ENCODE results near the gene MGAT5.

MGAT5 gene

GRCh38 chr2:134231301-134231964 is 22.4 kb upstream of the MGAT5 start:
- DNase-seq, result no peak

DNA sequence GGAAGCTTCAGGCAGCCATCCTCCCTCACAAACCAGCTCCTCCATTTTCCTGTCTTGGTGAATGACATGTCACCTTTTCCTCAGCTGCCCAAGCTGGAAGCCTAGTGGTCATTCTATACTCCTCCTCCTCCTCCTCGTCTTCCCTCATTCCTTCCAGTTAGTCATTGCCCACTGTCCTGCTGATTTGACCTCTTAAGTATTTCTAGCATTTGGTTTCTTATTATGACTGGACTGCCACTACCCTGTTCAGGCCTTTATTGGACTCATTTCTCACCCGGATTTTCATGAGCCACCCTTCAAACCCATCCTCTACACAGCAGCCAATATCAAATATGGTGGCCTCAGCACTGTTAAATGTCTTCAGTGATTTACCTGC is 21.9 kb upstream of the MGAT5 start:
- no peak for DNase-seq

DNA sequence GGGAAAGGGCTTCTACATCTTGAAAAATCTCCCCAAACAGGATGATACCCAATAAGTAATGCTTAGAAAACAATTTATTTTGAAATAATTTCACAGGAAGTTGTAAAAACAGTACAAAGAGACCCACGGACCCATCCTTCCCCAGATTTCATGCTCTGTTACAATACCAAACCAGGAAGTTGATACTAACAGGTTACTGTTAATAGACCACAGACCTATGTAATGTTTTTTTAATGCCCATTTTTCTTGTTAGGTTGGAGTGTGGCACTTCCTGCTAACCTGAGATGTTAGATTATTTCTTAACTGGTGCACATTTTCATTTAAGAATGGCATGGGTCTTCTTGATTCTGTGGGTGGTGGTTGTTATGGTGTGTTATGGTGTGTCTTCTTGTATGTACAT is 21.4 kb upstream of the MGAT5 start:
- DNase-seq, result no peak

DNA sequence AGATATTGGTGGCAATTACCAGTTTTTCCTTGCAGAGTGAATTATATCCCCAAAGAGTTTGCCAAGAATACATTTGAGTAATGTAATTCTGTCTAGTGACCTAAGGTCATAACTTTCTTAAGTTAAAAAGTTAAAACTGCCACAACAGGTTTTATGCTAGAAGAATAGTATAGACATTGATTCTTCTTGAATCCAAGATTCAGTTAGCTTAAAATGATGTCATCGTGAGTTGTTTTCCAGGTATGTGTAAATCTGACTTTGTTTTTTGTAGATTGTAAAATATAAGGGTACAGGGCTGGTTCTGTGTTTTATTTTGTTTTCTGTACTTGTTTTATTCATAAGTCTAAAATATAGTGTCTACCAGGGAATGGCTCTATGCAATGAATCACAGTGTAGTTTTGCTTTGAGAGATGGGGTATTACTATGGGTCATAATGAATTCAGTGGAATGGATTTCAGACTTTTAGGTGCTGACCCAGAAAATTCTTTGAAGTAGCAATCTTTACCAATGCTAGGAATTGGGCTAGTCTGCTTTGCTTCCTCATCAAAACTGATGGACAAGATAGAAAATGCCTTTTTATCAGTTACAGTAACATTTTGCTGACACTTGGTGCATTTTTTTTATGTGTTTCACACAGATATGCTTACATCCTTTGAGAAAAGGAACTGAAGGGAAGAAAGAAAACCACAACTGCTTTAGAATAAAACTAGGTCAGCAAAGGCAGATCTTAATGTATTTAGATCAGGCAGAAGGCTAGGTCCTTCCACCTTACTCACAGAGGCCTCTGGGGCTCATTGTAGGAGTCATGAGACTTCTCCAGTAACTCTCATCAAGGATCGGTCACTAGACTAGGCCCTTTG is 20.8 kb upstream of the MGAT5 start:
- no peak for DNase-seq

- no peak for DNase-seq
These were observed 20.1 kb upstream of the MGAT5 start for GRCh38 chr2:134233728-134234136.

GRCh38 chr2:134234535-134234934 is 19.3 kb upstream of the MGAT5 start:
- no peak for DNase-seq

GRCh38 chr2:134235510-134236144 is 18.2 kb upstream of the MGAT5 start:
- DNase-seq, result no peak

GRCh38 chr2:134238371-134238770 is 15.5 kb upstream of the MGAT5 start:
- DNase-seq, result no peak

- no peak for DNase-seq
These were observed 13.8 kb upstream of the MGAT5 start for GRCh38 chr2:134240061-134240460.

GRCh38 chr2:134241911-134242310 is 12.0 kb upstream of the MGAT5 start:
- DNase-seq, result no peak

- no peak for DNase-seq
These were observed 10.6 kb upstream of the MGAT5 start for GRCh38 chr2:134243244-134243643.

DNA sequence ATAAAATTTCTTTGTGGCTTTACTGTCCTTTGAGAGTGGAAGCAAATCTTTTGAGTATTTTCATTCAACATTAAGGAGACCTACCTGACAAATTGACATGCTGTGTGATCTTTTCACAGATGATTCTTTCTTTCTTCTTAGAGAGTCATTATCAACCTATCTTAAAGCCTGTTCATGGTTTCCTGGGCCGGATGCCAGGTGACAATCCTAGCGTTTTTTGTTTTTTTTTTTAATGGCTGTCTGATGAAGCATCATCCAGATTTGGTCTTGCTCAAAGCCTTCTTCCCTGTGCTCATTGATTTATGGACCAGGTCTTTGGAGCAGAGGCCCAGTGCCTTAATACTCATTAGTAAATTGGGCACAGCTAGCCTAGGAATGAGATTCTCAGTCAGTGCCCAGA is 9.8 kb upstream of the MGAT5 start:
- DNase-seq, result no peak

DNA sequence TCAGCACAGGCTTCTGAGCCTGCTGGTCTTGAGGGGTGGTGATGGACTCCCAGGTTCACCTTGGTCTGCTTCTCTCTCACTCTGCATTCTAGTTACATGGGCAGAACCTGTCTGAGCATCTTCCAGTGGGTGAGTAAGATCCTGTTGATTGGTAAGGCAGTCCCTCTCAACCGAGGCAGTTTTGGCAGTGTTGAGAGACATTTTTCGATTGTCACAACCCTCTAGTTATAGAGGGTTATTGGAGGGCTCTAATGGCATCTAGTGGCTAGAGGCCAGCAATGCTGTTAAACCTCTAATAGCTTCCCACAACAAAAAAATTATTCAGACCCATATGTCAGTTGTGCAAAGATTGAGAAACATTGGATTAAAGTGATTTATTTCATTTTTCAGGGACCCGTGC is 9.3 kb upstream of the MGAT5 start:
- DNase-seq, result no peak

- DNase-seq, result peak; percentile 82 to 84
These were observed 8.4 kb upstream of the MGAT5 start for GRCh38 chr2:134245340-134245984.

- DNase-seq, result no peak
These were observed 7.6 kb upstream of the MGAT5 start for GRCh38 chr2:134246154-134246874.

DNA sequence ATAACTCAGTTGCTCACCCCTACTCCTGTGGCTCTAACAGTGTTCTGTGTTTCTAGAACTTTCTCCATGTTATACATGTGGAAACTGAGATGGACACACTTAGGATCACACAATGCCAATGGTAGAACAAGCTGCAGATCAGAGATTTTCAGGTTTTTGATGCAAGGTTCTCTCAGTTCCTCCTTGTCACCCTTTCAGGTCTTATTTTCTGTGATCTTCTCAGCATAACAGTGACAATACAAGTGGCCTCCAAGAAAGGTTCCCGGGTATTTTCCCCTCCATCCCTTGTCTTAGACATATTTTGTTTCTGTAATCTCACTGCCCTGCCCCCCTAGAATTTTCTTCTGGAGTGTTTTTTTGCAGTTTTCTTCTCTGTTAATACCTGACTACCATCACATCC is 6.2 kb upstream of the MGAT5 start:
- DNase-seq, result no peak

DNA sequence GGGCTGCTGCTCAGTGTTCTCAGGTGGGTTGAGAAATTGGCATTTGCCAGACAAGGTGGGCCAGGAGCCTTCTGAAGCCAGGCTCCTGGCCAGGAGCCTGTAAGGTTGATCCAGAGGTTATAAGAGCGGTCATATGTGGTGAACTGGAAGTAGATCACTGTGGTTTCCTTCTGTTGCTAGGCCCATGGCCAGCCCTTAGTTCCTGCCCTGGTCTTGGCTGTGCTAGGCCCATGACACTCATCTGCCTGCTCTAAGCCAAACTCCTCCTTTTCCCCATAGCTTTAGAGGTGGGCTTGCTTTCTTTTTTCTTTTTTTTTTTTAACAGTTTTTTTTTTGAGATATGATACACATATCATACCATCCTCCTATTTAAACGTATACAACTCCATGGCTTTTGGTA is 5.0 kb upstream of the MGAT5 start:
- DNase-seq, result no peak

GRCh38 chr2:134249755-134250154 is 4.1 kb upstream of the MGAT5 start:
- no peak for DNase-seq

DNA sequence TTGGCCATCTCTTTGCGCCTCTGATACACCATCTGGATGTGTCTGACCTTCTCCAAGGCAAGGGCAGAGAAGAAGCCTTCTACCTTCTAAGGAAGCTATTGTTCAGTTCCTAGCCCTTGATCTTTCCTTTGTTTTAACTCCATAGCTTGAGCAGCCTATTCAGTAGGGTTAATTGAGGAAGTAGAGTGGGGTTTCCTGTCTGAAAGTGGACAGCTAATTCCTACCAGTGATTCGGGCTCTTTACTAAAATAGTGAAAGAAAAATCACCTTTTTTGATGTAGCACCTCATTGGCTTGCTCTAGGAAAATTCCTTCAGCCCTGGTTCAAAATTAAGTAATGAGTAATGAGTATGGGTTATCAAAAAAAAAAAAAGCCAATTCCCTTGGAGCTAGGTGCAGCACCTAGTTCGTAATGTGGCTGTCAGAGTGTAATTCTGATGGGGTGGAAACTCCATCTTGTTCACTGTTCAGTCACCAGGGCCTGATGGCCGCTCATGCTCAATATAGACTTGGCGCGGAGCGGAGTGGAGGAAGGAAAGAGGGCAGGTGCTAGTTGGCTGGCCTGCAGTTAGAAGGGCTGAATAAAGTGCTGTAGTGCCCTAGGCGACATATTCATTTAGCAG is 2.9 kb upstream of the MGAT5 start:
- no peak for DNase-seq

GRCh38 chr2:134252092-134252750 is 1.7 kb upstream of the MGAT5 start:
- DNase-seq, result peak; percentile 45 to 55

DNA sequence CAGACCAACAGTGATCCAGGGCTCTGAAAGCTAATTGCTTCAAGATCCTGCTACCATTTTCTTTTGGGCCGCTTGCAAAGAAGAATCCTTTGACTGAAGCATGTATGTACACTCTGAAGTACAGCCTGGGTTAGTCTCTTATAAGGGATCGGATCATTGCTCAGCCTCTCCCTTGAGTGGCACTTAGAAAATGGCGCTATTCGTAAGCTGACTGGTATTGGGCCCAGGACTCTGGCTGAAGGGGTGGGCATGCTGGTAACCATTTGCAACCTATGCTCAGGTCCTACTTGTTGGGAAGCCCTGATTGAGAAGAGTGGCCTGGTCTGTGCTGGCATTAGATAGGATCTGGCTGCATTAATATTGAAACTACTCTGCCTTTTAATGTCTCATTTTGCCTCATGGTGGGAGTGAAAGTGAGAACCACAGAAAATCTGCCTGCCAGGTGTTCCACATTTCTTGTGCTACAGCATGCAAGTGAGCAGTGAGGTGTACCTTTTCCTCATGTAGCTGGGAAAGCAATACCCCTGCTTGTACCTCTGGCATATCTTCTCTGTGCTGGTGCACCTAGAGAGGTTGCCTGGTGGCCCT is 661 bp upstream of the MGAT5 start:
- no peak for DNase-seq
